Measurements from ENCODE around the gene GRIN3A. TPM values are rescaled to one million over a fixed set of nuclear protein-coding genes. Genes with fewer than 3 reads are reported as not detected.
"Not testable (repeated sequence)": the region's sequence is repeated elsewhere in the genome, so short reads cannot be mapped to it uniquely, and the experiment has no call there.

Gene GRIN3A
- total RNA-seq, 4 donors from 2014 or later = under 0.01 to 0.06 TPM; not detected in 2

DNA sequence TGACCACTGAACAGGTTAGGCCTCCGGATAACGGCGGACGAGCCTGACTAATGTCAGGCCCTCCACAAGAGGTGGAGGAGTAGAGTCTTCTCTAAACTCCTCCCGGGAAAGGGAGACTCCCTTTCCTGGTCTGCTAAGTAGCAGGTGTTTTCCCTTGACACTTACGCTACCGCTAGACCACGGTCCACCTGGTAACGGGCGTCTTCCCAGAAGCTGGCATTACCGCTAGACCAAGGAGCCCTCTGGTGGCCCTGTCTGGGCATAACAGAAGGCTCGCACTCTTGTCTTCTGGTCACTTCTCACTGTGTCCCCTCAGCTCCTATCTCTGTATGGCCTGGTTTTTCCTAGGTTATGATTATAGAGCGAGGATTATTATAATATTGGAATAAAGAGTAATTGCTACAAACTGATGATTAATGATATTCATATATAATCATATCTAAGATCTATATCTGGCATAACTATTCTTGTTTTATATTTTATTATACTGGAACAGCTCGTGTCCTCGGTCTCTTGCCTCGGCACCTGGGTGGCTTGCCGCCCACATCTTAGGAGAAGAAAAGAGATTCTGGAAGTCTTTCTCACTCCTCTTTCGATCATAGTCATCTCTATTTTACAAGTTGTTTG is 188.9 kb downstream of the GRIN3A start:
- H3K27ac ChIP-seq; H3K27me3 ChIP-seq; DNase-seq; H3K4me3 ChIP-seq; H3K4me1 ChIP-seq; H3K9me3 ChIP-seq; intact Hi-C loops (cut with DNase I): not testable (repeated sequence)
- peaks cover 14 to 100% (median 42%) of the 10 kb centered on the region in 3 donors for H3K36me3 ChIP-seq
- TF ChIP-seq, protein P1, sequence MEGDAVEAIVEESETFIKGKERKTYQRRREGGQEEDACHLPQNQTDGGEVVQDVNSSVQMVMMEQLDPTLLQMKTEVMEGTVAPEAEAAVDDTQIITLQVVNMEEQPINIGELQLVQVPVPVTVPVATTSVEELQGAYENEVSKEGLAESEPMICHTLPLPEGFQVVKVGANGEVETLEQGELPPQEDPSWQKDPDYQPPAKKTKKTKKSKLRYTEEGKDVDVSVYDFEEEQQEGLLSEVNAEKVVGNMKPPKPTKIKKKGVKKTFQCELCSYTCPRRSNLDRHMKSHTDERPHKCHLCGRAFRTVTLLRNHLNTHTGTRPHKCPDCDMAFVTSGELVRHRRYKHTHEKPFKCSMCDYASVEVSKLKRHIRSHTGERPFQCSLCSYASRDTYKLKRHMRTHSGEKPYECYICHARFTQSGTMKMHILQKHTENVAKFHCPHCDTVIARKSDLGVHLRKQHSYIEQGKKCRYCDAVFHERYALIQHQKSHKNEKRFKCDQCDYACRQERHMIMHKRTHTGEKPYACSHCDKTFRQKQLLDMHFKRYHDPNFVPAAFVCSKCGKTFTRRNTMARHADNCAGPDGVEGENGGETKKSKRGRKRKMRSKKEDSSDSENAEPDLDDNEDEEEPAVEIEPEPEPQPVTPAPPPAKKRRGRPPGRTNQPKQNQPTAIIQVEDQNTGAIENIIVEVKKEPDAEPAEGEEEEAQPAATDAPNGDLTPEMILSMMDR (IDR thresholded peaks at IDR 0.05) = peak in 5 of 6 experiments; percentile 19 to 48 (median 21)
- WGBS, 2 donors = 82 to 90% methylated on average over 17 to 18 of the region's 18 CpGs

DNA sequence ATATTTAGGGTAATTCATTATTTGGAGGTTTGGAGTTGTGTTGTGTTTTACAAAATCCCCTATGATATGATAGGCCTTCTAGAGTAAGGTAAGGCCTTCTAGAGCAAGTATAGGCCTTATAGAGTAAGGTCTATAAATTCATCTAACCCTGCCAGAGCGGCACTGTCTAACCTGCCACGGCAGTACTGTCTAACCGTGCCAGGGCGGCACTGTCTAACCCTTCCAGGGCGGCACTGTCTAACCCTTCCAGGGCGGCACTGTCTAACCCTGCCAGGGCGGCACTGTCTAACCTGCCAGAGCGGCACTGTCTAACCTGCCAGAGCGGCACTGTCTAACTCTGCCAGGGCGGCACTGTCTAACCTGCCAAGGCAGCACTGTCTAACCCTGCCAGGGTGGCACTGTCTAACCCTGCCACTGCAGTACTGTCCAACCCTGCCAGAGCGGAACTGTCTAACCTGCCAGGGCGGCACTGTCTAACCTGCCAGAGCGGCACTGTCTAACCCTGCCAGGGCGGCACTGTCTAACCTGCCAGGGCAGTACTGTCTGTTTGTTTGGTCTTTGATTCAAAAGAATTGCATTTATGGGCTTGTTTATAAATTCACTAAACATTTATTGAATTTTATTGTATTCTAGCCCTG is 195.2 kb downstream of the GRIN3A start:
- Histone ChIP-seq H3K9me3 (no peaks in the 10 kb centered on the region), H3K36me3 (peaks cover 11 to 98% (median 36%) of the 10 kb centered on the region in 3 donors), H3K4me1 (peaks cover 0 to 11% (median 0%) of the 10 kb centered on the region in 3 donors), H3K27ac (peak overlapping the region in 3 of 4 donors; percentile 24 to 56 (median 53)), H3K27me3 (no peaks in the 10 kb centered on the region), H3K4me3 (no peak overlapping the region)
- intact Hi-C loops (cut with DNase I) = no loop called here
- DNase-seq = no peak
- WGBS, 2 donors = 29 to 71% methylated on average over 4 to 10 of the region's 14 CpGs
- TF ChIP-seq POLR2A (IDR thresholded peaks at IDR 0.05) = no peak
- TF ChIP-seq, protein P1 (IDR thresholded peaks at IDR 0.05) = no peak

DNA sequence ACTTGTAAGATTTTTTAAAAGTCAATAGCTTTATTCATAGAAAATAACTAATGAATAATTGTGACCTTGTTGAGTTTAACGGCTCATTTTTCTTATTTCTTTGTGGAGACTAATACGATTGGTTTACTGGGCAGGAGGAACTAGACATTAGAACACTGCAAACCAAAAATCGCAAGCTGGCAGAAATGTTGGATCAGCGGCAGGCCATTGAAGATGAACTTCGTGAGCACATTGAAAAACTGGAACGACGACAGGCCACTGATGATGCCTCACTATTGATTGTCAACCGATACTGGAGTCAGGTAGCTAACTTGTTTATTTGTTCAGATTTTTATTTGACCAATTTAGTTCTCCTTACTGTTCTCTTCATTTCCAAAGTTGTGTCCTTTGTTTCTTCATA is 198.4 kb downstream of the GRIN3A start:
- Histone ChIP-seq H3K27me3 (no peaks in the 10 kb centered on the region), H3K27ac (no peak overlapping the region), H3K4me3 (no peak overlapping the region), H3K9me3 (no peaks in the 10 kb centered on the region), H3K36me3 (peaks cover 4 to 92% (median 22%) of the 10 kb centered on the region in 3 donors), H3K4me1 (peaks cover 0 to 32% (median 9%) of the 10 kb centered on the region in 3 donors)
- no peak for DNase-seq
- intact Hi-C loops (cut with DNase I) = no loop called here
- TF ChIP-seq POLR2A (IDR thresholded peaks at IDR 0.05) = no peak
- TF ChIP-seq, protein P1 (IDR thresholded peaks at IDR 0.05) = no peak
- WGBS, 2 donors = 89 to 96% methylated on average over 8 of the region's 8 CpGs

DNA sequence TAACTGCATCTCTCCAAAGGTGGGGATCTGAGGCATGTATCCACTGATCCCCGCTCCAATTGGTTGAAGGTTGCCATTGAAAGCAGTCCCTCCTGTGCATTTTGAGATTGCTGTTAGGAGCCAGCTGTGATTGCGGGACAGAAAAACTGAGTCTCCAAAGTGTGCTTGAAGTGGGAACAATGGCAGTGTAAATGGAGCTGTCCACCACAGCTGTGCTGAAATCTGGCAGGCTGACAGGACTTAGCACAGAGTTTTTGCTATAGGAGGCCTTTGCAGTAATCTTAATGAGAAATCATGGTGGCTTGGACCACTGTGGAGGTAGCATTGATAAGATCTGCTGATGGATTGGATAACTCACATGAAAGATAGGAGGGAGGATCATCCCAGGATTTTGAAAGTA is 201.5 kb downstream of the GRIN3A start:
- intact Hi-C loops (cut with DNase I) = no loop called here
- Histone ChIP-seq H3K27me3 (no peaks in the 10 kb centered on the region), H3K4me3 (no peak overlapping the region), H3K36me3 (peaks cover 4 to 64% (median 22%) of the 10 kb centered on the region in 3 donors), H3K27ac (no peak overlapping the region), H3K4me1 (peaks cover 4 to 49% (median 22%) of the 10 kb centered on the region in 3 donors), H3K9me3 (no peaks in the 10 kb centered on the region)
- no peak for DNase-seq
- no peak for TF ChIP-seq POLR2A (IDR thresholded peaks at IDR 0.05)
- TF ChIP-seq, protein P1 (IDR thresholded peaks at IDR 0.05) = no peak
- WGBS, 2 donors = 88 to 94% methylated on average over 2 of the region's 2 CpGs

DNA sequence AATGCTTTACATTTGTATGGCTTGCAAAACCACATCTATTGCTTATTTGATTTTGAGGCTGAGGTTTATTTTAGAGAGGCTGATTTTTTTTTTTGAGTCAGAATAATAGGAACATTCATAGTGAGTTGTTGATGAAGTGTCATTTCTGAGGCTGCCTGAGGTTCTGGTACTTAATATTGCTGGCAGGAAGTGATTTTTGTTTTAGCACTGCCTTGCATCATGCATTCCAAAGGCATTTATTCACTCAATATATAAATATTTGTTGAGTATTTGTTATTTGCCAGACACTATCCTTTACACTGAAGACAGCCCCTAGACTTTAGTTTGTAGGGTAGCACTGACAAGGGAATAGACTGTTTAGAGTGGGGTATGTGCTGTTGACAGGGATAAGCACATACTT is 202.1 kb downstream of the GRIN3A start:
- intact Hi-C loops (cut with DNase I) = no loop called here
- H3K9me3 ChIP-seq = no peaks in the 10 kb centered on the region
- TF ChIP-seq POLR2A (IDR thresholded peaks at IDR 0.05) = no peak
- TF ChIP-seq, protein P1 (IDR thresholded peaks at IDR 0.05) = no peak
- H3K27me3 ChIP-seq = no peaks in the 10 kb centered on the region
- DNase-seq = no peak
- H3K27ac ChIP-seq = no peak overlapping the region
- peaks cover 4 to 58% (median 22%) of the 10 kb centered on the region in 3 donors for H3K36me3 ChIP-seq
- H3K4me1 ChIP-seq = peaks cover 4 to 55% (median 22%) of the 10 kb centered on the region in 3 donors
- H3K4me3 ChIP-seq = no peak overlapping the region

All from esophagus squamous epithelium (tissue), 5 donors.